SJCRH30 (cell line): Measurements from ENCODE around the gene USP11. TPM values are rescaled to one million over a fixed set of nuclear protein-coding genes. Genes with fewer than 3 reads are reported as not detected.

Source experiments
- DNase-seq, 2 experiments: peaks; one replicate each; pipeline ENCODE4 v3.0.0-alpha.2; 2015 to 2020
- H3K27ac ChIP-seq: fragments of 250-450 bp; sonication (Bioruptor Pico); 2 replicates; pipeline ENCODE4 v1.5.1; 2020; ENCODE audit warnings: mild to moderate bottlenecking, moderate library complexity
- H3K27me3 ChIP-seq: fragments of 250-450 bp; sonication (Bioruptor Pico); 2 replicates; pipeline ENCODE4 v1.5.1; 2020; ENCODE audit warnings: mild to moderate bottlenecking, moderate library complexity
- H3K36me3 ChIP-seq: fragments of 250-450 bp; sonication (Bioruptor Pico); 2 replicates; pipeline ENCODE4 v1.5.1; 2020; ENCODE audit warnings: mild to moderate bottlenecking, moderate library complexity
- H3K4me1 ChIP-seq: fragments of 250-450 bp; sonication (Bioruptor Pico); 2 replicates; pipeline ENCODE4 v1.5.1; 2020; ENCODE audit warnings: mild to moderate bottlenecking, moderate library complexity
- H3K4me3 ChIP-seq: fragments of 250-450 bp; sonication (Bioruptor Pico); 2 replicates; pipeline ENCODE4 v1.5.1; 2020; ENCODE audit warnings: mild to moderate bottlenecking, moderate library complexity
- H3K9me3 ChIP-seq: fragments of 250-450 bp; sonication (Bioruptor Pico); replicated peaks from 2 replicates; pipeline ENCODE4 v1.5.1; 2020; ENCODE audit warnings: mild to moderate bottlenecking, moderate library complexity
- total RNA-seq: library from RNA; depleted of rRNA; stranded (reverse); fragments of >200 nt; shearing (Covaris generic); gene quantifications from 2 replicates; pipeline ENCODE4 v1.2.3, GENCODE V29; 2014

The USP11 gene
- total RNA-seq, 1 experiment from 2014 or later: 53.4 TPM

GRCh38 chrX:47214435-47215077 is 18.3 kb upstream of the USP11 start:
- Histone ChIP-seq H3K9me3 (no peaks in the 10 kb centered on the region), H3K27ac (no peak overlapping the region), H3K4me3 (no peak overlapping the region), H3K36me3 (no peaks in the 10 kb centered on the region; the same call in none of the 2 replicates), H3K4me1 (no peaks in the 10 kb centered on the region), H3K27me3 (no peaks in the 10 kb centered on the region)
- DNase-seq: no peak

GRCh38 chrX:47215291-47215900 is 17.4 kb upstream of the USP11 start:
- Histone ChIP-seq H3K4me3 (no peak overlapping the region), H3K27me3 (no peaks in the 10 kb centered on the region), H3K9me3 (no peaks in the 10 kb centered on the region), H3K4me1 (no peaks in the 10 kb centered on the region), H3K27ac (no peak overlapping the region), H3K36me3 (no peaks in the 10 kb centered on the region; the same call in none of the 2 replicates)
- no peak for DNase-seq

DNA sequence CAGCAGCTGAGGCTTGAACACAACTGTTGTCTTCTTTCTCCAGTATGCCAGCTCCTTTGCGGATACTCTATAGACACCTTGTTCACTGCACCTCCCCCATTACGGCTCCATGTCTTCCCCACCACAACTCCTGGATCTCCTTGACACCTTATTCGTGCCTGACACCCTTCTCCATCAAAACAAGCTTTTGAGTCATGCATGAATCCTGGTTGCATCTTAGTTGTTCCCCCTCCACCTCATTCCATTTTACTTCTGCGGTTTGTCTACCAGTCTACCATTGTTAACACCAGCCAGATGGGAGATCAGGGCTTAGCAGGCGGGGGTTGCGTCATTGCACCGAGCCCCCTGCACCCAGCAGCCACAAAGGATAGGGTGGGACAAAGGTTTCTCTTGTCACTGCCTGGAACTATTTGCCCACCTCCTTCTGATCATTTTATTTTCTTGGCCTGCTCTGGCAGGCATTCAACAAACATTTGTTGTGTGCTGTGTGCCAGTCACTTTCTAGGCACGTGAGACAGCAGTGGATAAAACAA is 16.4 kb upstream of the USP11 start:
- no peaks in the 10 kb centered on the region for H3K27me3 ChIP-seq
- H3K36me3 ChIP-seq: no peaks in the 10 kb centered on the region; the same call in none of the 2 replicates
- H3K9me3 ChIP-seq: no peaks in the 10 kb centered on the region
- DNase-seq: no peak
- H3K27ac ChIP-seq: peak overlapping the region; percentile 51; the same call in 1 of the 2 replicates
- no peaks in the 10 kb centered on the region for H3K4me1 ChIP-seq
- no peak overlapping the region for H3K4me3 ChIP-seq

DNA sequence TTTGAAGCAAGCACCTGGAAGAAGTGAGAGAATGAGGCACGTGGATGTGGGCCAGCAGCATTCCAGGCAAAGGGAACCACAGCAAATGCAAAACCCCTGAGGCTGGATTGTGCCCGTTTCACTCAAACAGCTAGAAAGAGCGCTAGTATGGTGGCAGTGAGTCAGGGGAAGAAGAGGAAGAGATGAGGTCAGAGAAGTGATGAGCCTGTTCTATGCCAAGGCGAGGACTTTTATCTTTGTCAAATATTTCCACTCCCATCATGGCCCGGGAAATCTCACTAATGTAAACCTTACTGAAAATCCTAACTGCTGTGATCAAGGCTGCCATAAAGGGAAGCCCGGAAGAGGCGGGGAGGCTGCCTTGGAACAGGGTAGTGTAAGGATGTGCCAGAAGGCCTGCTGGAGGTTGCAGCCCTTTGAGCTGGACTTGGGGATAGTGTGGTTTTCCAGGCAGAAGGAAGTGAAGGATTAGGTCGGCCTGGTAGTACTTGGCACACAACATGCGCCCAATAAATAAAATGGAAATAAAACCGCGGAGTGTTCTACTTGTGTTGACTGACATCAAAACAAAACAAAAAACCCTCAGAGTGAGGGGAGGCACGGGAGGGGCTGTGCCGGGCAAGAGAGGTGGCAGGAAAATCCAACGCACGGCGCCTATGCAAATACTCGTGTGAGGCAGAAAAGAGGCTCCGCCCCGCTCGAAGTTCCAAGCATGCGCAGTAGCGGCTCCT is 15.5 kb upstream of the USP11 start:
- no peak for DNase-seq
- Histone ChIP-seq H3K36me3 (no peaks in the 10 kb centered on the region; the same call in none of the 2 replicates), H3K27ac (peak overlapping the region; percentile 51), H3K9me3 (no peaks in the 10 kb centered on the region), H3K27me3 (no peaks in the 10 kb centered on the region), H3K4me1 (no peaks in the 10 kb centered on the region), H3K4me3 (peak overlapping the region; percentile 40)

- H3K9me3 ChIP-seq: no peaks in the 10 kb centered on the region
- H3K4me1 ChIP-seq: no peaks in the 10 kb centered on the region
- DNase-seq: peak; percentile 94 to 95
- H3K27ac ChIP-seq: peak overlapping the region; percentile 98
- peak overlapping the region; percentile 95 for H3K4me3 ChIP-seq
- H3K36me3 ChIP-seq: no peaks in the 10 kb centered on the region; the same call in none of the 2 replicates
- H3K27me3 ChIP-seq: no peaks in the 10 kb centered on the region
Observed at GRCh38 chrX:47217852-47218279, 14.9 kb upstream of the USP11 start.

DNA sequence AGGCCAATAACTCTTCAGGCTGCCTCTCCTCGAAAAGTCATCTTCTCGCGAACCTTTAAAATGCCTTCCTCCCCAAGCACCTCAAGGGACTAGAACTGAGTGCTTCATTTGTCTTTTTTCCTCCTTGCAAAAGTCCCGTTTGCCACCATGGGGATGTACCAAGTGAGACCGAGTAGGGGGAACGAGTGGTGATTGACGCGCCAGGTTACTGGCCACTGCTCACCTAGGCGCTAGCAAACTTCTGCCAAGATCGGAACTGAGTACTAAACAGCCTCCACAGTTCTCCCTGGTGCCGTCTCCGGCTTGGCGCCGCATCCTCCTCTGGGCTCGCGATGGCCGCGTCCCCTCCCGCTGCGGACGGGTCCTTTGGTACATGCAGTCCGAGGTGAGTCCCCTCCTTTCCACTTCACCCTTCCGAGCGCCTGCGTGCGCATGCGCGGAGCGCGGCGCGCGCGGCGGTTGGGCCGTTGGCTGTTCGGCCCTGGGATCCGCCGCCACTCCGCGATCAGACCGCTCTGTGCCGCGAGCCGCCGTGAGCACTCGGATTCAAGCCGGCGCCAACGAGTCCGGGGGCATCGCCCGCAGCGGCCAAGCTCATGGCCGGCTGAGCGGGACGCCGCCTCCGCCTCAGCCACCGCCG is 14.4 kb upstream of the USP11 start, which contains the start of gene CDK16:
Gene CDK16 (plus strand): TSS at position 402 of the 640 bp plus-strand sequence. CDS start 4,877 bp downstream, outside the sequence.
- no peaks in the 10 kb centered on the region for H3K9me3 ChIP-seq
- peak within 1 kb of the TSS; percentile 98 for H3K27ac ChIP-seq
- H3K4me1 ChIP-seq: no peaks in the 10 kb centered on the region
- H3K27me3 ChIP-seq: no peaks in the 10 kb centered on the region
- no peaks in the 10 kb centered on the region; the same call in 1 of the 2 replicates for H3K36me3 ChIP-seq
- peak within 1 kb of the TSS; percentile 95 for H3K4me3 ChIP-seq
- DNase-seq: peak; percentile 66 to 74

- H3K27me3 ChIP-seq: no peaks in the 10 kb centered on the region
- H3K4me3 ChIP-seq: peak overlapping the region; percentile 95
- H3K27ac ChIP-seq: peak overlapping the region; percentile 98
- H3K36me3 ChIP-seq: no peaks in the 10 kb centered on the region
- H3K9me3 ChIP-seq: no peaks in the 10 kb centered on the region
- DNase-seq: peak; percentile 38 to 45
- no peaks in the 10 kb centered on the region for H3K4me1 ChIP-seq
Observed at GRCh38 chrX:47218920-47219815, 13.6 kb upstream of the USP11 start.

- Histone ChIP-seq H3K36me3 (no peaks in the 10 kb centered on the region), H3K4me3 (no peak overlapping the region), H3K27me3 (no peaks in the 10 kb centered on the region), H3K9me3 (no peaks in the 10 kb centered on the region), H3K27ac (no peak overlapping the region), H3K4me1 (no peaks in the 10 kb centered on the region)
- DNase-seq: no peak
Observed at GRCh38 chrX:47221756-47222155, 11.1 kb upstream of the USP11 start.

DNA sequence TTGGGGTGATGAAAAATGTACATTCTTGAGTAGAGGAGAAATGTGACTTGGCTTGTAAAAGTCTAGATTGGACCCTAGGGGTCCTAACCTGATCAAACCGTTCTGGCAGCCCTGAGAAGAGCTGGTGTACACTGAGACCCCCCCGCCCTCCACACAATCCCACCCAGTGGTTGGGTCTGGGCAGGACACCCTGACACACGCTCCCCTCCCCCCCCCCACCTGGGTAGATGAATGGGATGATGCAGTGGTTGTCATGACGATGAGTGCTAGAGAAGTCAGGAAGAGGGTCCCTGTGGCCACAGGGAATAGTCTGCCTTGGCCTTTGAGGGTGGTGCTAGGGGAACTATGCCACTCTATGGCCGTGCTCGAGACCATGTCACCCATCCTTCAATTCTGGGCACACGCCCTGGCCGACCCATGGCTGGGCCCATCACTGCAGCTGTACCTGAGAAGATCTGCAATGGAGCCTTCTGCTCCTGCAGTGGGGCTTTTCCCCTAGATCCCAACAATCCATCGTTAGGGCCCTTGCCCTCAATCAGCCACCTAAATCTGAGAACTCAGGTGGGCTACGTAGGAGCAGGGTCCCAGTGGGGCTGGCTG is 10.0 kb upstream of the USP11 start:
- no peaks in the 10 kb centered on the region for H3K36me3 ChIP-seq
- no peaks in the 10 kb centered on the region for H3K4me1 ChIP-seq
- no peaks in the 10 kb centered on the region for H3K9me3 ChIP-seq
- no peak overlapping the region for H3K27ac ChIP-seq
- no peak for DNase-seq
- no peaks in the 10 kb centered on the region for H3K27me3 ChIP-seq
- no peak overlapping the region for H3K4me3 ChIP-seq

- Histone ChIP-seq H3K36me3 (no peaks in the 10 kb centered on the region), H3K4me1 (no peaks in the 10 kb centered on the region), H3K27me3 (no peaks in the 10 kb centered on the region), H3K27ac (no peak overlapping the region), H3K9me3 (no peaks in the 10 kb centered on the region), H3K4me3 (no peak overlapping the region)
- DNase-seq: no peak
Observed at GRCh38 chrX:47223476-47224250, 9.1 kb upstream of the USP11 start.

DNA sequence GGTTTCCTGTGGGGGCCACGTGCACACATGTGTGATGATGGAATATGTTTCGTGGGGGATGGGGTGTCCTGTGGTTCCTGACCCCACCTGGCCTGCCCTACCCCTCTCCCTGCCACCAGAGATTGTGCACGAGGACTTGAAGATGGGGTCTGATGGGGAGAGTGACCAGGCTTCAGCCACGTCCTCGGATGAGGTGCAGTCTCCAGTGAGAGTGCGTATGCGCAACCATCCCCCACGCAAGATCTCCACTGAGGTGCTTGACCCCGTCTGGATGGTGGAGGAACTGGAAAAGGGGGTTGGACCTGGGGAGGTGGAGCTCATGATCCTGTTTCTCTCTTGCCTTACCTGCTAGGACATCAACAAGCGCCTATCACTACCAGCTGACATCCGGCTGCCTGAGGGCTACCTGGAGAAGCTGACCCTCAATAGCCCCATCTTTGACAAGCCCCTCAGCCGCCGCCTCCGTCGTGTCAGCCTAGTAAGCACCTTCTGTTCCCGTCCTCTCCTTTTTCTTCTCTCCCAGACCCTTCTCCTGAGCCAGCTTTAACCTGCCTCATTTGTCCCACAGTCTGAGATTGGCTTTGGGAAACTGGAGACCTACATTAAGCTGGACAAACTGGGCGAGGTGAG is 8.4 kb upstream of the USP11 start:
- no peaks in the 10 kb centered on the region for H3K9me3 ChIP-seq
- no peak overlapping the region for H3K27ac ChIP-seq
- no peaks in the 10 kb centered on the region for H3K27me3 ChIP-seq
- H3K4me3 ChIP-seq: no peak overlapping the region
- H3K4me1 ChIP-seq: no peaks in the 10 kb centered on the region
- no peaks in the 10 kb centered on the region for H3K36me3 ChIP-seq
- DNase-seq: no peak

GRCh38 chrX:47224896-47225290 is 7.9 kb upstream of the USP11 start:
- no peaks in the 10 kb centered on the region for H3K27me3 ChIP-seq
- no peaks in the 10 kb centered on the region for H3K36me3 ChIP-seq
- DNase-seq: no peak
- no peaks in the 10 kb centered on the region for H3K4me1 ChIP-seq
- no peak overlapping the region for H3K27ac ChIP-seq
- H3K9me3 ChIP-seq: no peaks in the 10 kb centered on the region
- H3K4me3 ChIP-seq: no peak overlapping the region
